T-helper 2 cell treated with Interferon-gamma antibody and Interleukin-4, amounts not matched to agents 100 ng/mL and 5 ng/mL, for 36 hours (primary cell): ENCODE measurements around the gene CYB5D1. TPM values are rescaled to one million over a fixed set of nuclear protein-coding genes. Genes with fewer than 3 reads are reported as not detected.

ENCODE experiments used
- intact Hi-C: fragments of 100-400 bp; cut with micrococcal nuclease; formaldehyde crosslinking; loops from one replicate; pipeline ENCODE4 v1.15.1; 2023
- total RNA-seq: library from RNA; stranded (reverse); gene quantifications from 2 replicates; pipeline ENCODE4 v1.2.3, GENCODE V29; 2022

Gene CYB5D1
- total RNA-seq, 1 donor from 2014 or later = 7.3 TPM

DNA sequence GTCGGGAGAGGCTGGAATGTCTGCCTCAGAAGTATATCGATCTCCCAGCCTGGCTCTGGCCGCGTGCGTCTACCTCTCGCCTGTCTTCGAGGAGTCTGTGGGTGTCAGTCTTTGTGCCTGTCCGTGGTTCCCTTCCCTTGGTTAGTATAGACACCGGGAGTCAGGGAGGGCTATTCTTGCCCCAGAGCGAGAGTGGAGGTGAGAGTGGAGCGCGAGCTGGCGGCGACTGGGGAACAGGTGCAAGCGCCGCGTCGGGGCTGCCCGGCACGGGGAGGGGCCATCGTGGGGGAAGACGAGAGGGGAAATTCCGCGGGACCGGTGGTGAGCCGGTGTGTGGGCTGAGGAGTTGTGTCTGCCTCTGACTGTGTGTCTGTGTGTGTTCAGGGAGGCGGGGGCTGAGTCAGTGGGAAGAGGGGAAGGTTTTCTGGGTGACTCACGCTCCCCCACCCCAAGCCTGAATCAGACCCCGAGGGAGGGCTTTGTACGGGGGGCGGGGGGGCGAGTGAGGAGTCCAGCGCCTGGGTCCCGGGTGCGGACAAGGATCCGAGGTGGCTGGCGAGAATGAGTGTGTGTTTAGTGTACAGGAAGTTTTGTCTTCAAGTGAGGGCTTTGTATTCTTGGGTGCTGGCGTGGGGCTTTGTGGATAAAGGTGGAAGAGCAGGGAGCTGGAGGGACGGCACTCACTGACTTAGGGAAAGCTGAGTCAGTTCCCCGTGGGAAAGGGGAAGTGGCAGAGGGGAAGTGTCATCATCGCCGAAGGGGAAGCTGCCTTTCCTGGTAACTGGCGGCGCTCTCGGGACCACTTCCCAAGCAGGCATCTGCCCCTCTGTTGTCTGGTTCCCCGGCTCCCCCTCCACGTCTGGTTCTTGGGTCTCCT lies 15.2 kb upstream of the CYB5D1 start:
- intact Hi-C loops = loop anchor here (1.0 to 5.0 kb wide), 6 partner anchors 9 to 830 kb away; partner anchors contain the start of genes MPDU1, RNASEK and TP53

DNA sequence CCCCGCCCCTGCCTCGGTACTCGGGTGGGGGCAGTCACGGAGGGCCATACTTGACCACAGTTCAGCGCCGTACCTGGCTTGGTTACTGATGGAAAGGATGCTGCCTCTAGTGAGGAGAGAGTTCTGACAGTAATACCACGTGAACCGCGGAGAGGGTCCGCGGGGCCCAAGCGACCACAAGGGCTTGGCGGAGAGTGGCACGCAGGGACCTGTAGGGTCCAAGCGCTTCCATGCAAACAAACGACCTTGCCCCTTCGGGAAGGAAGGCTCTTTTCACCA lies 14.6 kb upstream of the CYB5D1 start:
- intact Hi-C loops = loop anchor here (1.0 to 5.0 kb wide), 5 partner anchors 156 to 831 kb away; partner anchors contain the start of genes MPDU1, RNASEK and TP53

DNA sequence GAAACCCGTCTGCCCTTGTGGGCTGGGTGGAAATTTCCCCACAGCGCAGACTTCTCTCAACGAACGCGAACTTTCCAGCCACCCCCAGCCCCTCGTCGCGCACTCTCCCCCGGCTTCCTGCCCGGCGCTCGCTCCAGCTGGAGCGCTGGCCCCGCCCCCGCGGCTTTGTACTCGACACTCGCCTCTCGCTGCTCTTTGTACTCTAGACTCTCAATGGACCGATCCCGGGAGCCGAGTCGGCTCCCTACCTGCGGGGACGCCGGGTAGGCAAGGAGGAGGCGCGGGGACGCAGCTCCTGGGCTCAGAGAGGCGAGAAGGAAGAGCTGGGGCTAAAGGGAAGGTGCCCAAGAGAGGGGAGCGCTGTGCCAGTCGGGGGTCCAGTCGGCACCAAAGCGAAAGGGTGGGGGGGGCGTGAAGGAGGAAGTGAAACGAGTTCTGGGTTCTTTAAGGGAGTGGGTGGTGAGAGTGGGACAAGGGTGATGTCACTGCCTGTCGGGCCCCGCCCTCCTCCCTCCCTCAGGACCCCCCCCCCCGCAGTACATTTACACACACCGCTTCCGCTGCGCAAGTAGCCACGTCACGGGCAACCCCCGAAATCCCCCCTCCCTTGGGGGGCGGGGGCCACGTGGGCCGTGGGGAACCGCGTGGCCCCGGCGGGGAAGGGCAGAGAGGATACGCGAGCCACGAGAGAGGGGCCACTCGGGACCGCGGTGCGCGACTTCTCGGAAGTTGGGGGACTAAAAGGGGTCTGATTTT lies 14.1 kb upstream of the CYB5D1 start:
- intact Hi-C loops = loop anchor here (1.0 to 5.0 kb wide), 9 partner anchors 8 to 831 kb away; partner anchors contain the start of genes CNTROB, MPDU1, NAA38 and RNASEK

DNA sequence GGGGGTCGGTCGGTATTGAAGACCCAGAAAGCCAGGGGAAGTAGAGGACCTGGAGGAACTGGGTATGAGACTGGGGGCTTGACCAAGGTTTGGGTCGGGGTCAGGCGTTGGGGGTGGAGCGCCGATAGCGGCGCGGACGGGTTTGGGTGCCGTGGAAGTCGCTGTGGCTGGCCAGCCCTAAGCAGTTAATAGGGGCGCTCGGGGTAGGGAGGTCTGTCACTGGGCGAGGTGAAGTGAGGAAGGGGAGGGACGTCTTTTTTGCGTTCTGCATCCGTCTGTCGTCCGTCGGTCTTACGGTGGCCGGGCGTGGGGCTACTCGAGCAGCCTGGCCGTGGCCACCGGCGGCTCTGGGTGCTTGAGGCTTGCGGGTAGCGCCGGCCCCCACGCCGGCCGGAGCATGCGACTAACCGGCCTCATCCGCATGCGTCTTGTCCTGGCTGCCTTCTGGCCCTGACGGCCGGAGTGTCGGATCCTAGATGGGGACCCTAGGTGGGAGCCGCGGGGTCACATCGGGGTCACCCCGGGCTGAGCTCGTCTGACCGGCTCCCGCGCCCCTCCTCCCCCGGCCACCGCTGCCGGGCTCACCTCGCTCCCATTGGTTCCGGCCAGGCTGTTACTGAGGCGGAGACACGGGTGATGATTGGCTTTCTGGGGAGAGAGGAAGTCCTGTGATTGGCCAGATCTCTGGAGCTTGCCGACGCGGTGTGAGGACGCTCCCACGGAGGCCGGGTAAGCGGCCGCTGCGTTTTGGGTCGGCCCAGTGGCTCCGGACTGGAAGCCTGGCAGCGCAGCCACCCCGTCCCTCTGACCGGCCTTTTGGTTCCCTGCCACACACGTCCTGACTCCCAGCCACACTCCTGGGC lies 13.3 kb upstream of the CYB5D1 start:
- intact Hi-C loops = loop anchor here (1.0 to 5.0 kb wide), 6 partner anchors 9 to 832 kb away; partner anchors contain the start of genes CNTROB, MPDU1, NAA38 and RNASEK

DNA sequence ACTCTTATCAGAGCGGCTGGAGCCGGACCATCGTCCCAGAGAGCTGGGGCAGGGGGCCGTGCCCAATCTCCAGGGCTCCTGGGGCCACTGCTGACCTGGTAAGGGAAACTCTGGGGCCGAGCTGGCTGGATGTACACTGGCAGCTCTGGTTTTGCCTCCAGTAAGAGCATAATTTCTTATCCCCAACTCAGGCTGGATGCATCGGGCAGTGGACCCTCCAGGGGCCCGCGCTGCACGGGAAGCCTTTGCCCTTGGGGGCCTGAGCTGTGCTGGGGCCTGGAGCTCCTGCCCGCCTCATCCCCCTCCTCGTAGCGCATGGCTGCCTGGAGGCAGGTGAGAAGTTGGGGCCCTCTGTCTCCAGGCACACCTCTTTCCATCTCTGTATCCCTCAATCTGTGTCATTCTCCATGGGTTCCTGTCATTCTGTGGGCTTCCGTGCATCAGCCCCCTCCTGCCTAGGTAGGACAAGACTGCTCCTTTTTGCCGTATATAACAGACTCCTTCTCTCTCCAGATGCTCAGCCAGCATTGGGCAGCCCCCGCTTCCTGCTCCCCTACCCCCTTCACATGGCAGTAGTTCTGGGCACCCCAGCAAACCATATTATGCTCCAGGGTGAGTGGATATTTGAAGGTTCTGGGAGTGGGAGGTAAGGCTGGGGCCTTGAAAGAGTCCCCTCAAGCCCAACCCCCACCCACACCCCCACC lies 12.3 kb upstream of the CYB5D1 start:
- intact Hi-C loops = loop anchor here (2.0 kb wide), 2 partner anchors 41 to 87 kb away; partner anchors contain the start of gene CNTROB

DNA sequence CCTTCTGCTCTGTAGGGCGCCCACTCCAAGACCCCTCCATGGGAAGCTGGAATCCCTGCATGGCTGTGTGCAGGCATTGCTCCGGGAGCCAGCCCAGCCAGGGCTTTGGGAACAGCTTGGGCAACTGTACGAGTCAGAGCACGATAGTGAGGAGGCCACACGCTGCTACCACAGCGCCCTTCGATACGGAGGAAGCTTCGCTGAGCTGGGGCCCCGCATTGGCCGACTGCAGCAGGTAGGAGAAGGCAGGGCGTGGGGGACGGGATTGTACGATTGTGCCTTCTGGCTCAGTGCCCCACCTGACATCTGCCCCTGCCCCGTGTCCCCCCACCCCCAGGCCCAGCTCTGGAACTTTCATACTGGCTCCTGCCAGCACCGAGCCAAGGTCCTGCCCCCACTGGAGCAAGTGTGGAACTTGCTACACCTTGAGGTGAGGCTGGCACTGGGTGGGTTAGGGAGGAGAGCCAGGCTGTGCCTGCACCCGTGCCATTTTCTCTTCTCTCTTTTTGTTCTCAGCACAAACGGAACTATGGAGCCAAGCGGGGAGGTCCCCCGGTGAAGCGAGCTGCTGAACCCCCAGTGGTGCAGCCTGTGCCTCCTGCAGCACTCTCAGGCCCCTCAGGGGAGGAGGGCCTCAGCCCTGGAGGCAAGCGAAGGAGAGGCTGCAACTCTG lies 11.6 kb upstream of the CYB5D1 start:
- intact Hi-C loops = no loop called here

DNA sequence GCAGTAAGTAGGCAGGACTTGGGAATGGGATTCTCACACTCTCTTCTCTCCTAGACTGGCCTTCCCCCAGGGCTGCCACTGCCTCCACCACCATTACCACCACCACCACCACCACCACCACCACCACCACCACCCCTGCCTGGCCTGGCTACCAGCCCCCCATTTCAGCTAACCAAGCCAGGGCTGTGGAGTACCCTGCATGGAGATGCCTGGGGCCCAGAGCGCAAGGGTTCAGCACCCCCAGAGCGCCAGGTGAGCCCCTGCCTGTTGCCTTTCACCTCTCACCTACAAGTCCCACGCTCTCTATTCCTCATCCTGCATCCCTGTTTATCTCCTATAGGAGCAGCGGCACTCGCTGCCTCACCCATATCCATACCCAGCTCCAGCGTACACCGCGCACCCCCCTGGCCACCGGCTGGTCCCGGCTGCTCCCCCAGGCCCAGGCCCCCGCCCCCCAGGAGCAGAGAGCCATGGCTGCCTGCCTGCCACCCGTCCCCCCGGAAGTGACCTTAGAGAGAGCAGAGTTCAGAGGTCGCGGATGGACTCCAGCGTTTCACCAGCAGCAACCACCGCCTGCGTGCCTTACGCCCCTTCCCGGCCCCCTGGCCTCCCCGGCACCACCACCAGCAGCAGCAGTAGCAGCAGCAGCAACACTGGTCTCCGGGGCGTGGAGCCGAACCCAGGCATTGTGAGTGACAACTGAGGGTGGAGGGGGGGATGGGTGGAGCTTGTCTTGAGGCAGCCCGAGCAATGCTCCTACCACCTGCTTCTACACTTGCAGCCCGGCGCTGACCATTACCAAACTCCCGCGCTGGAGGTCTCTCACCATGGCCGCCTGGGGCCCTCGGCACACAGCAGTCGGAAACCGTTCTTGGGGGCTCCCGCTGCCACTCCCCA lies 10.8 kb upstream of the CYB5D1 start:
- intact Hi-C loops = no loop called here

DNA sequence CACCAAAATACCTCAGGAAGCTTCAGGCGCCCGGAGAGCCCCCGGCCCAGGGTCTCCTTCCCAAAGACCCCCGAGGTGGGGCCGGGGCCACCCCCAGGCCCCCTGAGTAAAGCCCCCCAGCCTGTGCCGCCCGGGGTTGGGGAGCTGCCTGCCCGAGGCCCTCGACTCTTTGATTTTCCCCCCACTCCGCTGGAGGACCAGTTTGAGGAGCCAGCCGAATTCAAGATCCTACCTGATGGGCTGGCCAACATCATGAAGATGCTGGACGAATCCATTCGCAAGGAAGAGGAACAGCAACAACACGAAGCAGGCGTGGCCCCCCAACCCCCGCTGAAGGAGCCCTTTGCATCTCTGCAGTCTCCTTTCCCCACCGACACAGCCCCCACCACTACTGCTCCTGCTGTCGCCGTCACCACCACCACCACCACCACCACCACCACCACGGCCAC lies 9.6 kb upstream of the CYB5D1 start:
- intact Hi-C loops = no loop called here

DNA sequence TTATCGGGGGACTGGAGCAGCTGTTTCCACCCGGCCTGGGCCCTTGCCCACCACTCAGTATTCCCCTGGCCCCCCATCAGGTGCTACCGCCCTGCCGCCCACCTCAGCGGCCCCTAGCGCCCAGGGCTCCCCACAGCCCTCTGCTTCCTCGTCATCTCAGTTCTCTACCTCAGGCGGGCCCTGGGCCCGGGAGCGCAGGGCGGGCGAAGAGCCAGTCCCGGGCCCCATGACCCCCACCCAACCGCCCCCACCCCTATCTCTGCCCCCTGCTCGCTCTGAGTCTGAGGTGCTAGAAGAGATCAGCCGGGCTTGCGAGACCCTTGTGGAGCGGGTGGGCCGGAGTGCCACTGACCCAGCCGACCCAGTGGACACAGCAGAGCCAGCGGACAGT lies 9.1 kb upstream of the CYB5D1 start:
- intact Hi-C loops = no loop called here

DNA sequence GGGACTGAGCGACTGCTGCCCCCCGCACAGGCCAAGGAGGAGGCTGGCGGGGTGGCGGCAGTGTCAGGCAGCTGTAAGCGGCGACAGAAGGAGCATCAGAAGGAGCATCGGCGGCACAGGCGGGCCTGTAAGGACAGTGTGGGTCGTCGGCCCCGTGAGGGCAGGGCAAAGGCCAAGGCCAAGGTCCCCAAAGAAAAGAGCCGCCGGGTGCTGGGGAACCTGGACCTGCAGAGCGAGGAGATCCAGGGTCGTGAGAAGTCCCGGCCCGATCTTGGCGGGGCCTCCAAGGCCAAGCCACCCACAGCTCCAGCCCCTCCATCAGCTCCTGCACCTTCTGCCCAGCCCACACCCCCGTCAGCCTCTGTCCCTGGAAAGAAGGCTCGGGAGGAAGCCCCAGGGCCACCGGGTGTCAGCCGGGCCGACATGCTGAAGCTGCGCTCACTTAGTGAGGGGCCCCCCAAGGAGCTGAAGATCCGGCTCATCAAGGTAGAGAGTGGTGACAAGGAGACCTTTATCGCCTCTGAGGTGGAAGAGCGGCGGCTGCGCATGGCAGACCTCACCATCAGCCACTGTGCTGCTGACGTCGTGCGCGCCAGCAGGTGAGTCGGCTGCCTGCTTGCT lies 8.6 kb upstream of the CYB5D1 start:
- intact Hi-C loops = no loop called here

DNA sequence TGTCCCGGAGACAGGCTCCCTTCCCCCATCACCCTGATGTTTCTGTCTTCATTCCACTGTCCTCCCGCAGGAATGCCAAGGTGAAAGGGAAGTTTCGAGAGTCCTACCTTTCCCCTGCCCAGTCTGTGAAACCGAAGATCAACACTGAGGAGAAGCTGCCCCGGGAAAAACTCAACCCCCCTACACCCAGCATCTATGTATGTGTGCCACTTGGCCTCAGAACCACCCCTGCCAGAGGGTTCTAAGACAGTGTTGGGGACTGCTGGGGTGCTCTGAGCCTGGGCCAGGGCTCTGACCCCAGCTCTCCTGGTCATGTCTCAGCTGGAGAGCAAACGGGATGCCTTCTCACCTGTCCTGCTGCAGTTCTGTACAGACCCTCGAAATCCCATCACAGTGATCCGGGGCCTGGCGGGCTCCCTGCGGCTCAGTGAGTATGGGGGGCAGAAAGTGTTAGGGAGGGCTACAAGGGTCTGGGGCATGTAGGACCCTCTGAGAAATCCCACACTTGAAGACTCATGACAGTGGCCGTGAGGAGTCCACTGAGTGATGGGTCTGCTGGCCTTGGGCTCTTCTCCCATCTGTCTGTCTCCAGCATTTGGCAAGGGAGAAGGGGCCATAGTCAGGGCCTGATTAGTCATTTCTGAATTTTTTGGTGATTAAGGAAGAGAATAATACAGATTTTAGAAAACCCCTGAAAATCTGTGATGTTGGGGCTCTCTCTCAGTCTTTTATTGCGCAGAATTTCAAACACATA lies 7.9 kb upstream of the CYB5D1 start:
- intact Hi-C loops = loop anchor here (5.0 to 10.0 kb wide), 2 partner anchors 108 to 615 kb away; partner anchors contain the start of genes DVL2 and PHF23

DNA sequence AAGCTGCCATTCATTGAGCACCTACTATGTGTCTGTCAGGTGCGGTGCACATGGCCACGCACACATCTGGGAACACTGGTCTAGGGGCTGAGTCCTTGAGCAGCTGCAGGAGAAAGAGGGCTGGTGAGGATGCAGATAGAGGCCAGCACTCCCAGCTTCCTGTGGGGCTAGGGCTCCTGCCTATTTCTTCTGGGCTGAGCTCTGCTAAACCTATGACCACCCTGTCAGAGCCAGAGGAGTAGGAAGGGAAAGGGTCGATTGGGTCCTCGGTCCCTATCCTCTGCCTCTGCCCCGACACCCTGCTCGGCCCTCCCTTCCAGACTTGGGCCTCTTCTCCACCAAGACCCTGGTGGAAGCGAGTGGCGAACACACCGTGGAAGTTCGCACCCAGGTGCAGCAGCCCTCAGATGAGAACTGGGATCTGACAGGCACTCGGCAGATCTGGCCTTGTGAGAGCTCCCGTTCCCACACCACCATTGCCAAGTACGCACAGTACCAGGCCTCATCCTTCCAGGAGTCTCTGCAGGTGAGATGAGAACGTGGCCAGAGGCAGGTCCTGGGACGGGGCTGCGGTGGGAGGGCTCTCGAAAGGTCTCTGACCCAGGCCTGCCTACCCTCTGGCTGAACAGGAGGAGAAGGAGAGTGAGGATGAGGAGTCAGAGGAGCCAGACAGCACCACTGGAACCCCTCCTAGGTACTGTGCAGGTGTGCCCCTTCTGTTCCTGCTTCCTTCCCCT lies 6.9 kb upstream of the CYB5D1 start:
- intact Hi-C loops = loop anchor here (1.0 to 10.0 kb wide), 5 partner anchors 9 to 616 kb away; partner anchors contain the start of genes DVL2 and PHF23

DNA sequence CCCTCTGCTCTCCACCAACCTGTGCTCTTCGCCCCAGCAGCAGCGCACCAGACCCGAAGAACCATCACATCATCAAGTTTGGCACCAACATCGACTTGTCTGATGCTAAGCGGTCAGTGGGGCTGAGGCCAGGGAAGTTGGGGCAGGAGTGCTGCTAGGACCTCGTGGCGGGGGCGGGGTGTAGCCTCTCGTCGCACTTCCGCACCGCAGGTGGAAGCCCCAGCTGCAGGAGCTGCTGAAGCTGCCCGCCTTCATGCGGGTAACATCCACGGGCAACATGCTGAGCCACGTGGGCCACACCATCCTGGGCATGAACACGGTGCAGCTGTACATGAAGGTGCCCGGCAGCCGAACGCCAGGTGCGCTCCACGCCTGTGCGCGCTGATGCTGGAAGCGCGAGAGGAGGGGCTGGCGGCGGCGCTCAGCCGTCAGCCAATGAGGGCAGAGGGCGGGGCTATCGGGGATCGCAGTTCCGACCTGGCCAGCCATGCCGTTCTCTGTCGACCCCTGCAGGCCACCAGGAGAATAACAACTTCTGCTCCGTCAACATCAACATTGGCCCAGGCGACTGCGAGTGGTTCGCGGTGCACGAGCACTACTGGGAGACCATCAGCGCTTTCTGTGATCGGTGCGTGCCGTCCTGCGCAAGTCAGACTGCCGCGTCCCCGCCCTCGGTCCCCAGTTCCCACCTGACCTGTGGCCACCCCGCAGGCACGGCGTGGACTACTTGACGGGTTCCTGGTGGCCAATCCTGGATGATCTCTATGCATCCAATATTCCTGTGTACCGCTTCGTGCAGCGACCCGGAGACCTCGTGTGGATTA lies 6.2 kb upstream of the CYB5D1 start:
- intact Hi-C loops = loop anchor here (1.0 to 10.0 kb wide), 5 partner anchors 9 to 617 kb away; partner anchors contain the start of genes DVL2 and PHF23

DNA sequence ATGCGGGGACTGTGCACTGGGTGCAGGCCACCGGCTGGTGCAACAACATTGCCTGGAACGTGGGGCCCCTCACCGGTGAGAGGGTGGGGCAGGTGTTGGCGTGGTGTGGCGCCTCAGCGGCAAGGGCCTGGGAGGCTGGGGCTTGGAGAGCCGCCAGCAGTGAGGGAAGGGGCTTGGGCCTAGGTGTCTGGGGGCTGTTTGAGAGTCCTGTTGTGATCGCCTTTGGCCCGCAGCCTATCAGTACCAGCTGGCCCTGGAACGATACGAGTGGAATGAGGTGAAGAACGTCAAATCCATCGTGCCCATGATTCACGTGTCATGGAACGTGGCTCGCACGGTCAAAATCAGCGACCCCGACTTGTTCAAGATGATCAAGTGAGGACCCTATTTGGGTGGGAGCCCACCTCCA lies 5.5 kb upstream of the CYB5D1 start:
- intact Hi-C loops = loop anchor here (5.0 to 10.0 kb wide), 2 partner anchors 110 to 617 kb away; partner anchors contain the start of genes DVL2 and PHF23

DNA sequence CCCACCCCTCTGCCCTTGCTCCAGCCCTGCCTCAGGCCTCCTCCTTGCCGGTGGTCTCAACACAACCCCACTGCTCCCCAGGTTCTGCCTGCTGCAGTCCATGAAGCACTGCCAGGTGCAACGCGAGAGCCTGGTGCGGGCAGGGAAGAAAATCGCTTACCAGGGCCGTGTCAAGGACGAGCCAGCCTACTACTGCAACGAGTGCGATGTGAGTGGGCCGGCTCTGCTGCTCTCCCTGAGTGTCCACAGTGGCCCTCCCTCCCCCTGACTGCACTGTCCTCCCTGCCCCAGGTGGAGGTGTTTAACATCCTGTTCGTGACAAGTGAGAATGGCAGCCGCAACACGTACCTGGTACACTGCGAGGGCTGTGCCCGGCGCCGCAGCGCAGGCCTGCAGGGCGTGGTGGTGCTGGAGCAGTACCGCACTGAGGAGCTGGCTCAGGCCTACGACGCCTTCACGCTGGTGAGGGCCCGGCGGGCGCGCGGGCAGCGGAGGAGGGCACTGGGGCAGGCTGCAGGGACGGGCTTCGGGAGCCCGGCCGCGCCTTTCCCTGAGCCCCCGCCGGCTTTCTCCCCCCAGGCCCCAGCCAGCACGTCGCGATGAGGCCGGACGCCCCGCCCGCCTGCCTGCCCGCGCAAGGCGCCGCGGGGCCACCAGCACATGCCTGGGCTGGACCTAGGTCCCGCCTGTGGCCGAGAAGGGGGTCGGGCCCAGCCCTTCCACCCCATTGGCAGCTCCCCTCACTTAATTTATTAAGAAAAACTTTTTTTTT lies 4.7 kb upstream of the CYB5D1 start:
- intact Hi-C loops = loop anchor here (5.0 to 10.0 kb wide), 2 partner anchors 111 to 618 kb away; partner anchors contain the start of genes DVL2 and PHF23
